CD8-positive, alpha-beta memory T cell (primary cell): ENCODE results near the gene SORCS1. TPM values are rescaled to one million over a fixed set of nuclear protein-coding genes. Genes with fewer than 3 reads are reported as not detected.

Experiments used
- CTCF ChIA-PET: fragments of 350-600 bp; sonication (Branson Sonifier 250); formaldehyde crosslinking; loops from one replicate; lab custom pipeline; 2021; ENCODE audit warnings: antibody characterized with exemption; lab: Charles Lee
- POLR2A ChIA-PET: fragments of 350-600 bp; sonication (Branson Sonifier 250); formaldehyde crosslinking; loops from one replicate; lab custom pipeline; 2021; ENCODE audit warnings: antibody characterized with exemption; lab: Charles Lee
- DNase-seq, 5 donors: peaks; one replicate each; pipeline versions ENCODE4 v3.0.0 to v3.0.0-alpha.2; 2020 to 2022; ENCODE audit warnings: mixed read lengths in 1 of 5
- H3K27ac ChIP-seq: one replicate; pipeline ENCODE4 v1.7.0; 2013; ENCODE audit warnings: low read depth, mild to moderate bottlenecking, low read length, moderate library complexity
- H3K27me3 ChIP-seq: 2 replicates; pipeline ENCODE4 v1.7.0; 2013; ENCODE audit warnings: low read length, mild to moderate bottlenecking; ENCODE audit not compliant: insufficient read depth, poor library complexity, severe bottlenecking
- H3K36me3 ChIP-seq: 2 replicates; pipeline ENCODE4 v1.7.0; 2013; ENCODE audit warnings: mild to moderate bottlenecking, low read length, moderate library complexity; ENCODE audit not compliant: insufficient read depth
- H3K4me1 ChIP-seq: 2 replicates; pipeline ENCODE4 v1.7.0; 2013; ENCODE audit warnings: mild to moderate bottlenecking, low read length, moderate library complexity; ENCODE audit not compliant: insufficient read depth
- H3K4me3 ChIP-seq: 2 replicates; pipeline ENCODE4 v1.7.0; 2013; ENCODE audit warnings: mild to moderate bottlenecking, low read length
- H3K9me3 ChIP-seq: 2 replicates; pipeline ENCODE4 v1.7.0; 2013; ENCODE audit warnings: mild to moderate bottlenecking, low read length
- H3K27ac Mint-ChIP-seq, 8 donors: one replicate each; pipeline ENCODE4 v1.8.0; 2020 to 2021; ENCODE audit warnings: mixed read lengths in 8 of 8, mild to moderate bottlenecking in 6 of 8, inconsistent platforms in 3 of 8, moderate library complexity in 3 of 8
- H3K27me3 Mint-ChIP-seq, 2 donors: one replicate each; pipeline ENCODE4 v1.8.0; 2020 to 2021; ENCODE audit warnings: mixed read lengths in 2 of 2, mild to moderate bottlenecking in 1 of 2, moderate library complexity in 1 of 2
- H3K36me3 Mint-ChIP-seq, 3 donors: one replicate each; pipeline ENCODE4 v1.8.0; 2020 to 2021; ENCODE audit warnings: mixed read lengths in 3 of 3, inconsistent platforms in 1 of 3, mild to moderate bottlenecking in 1 of 3
- H3K4me1 Mint-ChIP-seq, 3 donors: one replicate each; pipeline ENCODE4 v1.8.0; 2020 to 2021; ENCODE audit warnings: mixed read lengths in 3 of 3, inconsistent platforms in 1 of 3, mild to moderate bottlenecking in 1 of 3
- H3K4me3 Mint-ChIP-seq, 7 donors: one replicate each; pipeline ENCODE4 v1.8.0; 2020 to 2021; ENCODE audit warnings: mixed read lengths in 7 of 7, mild to moderate bottlenecking in 6 of 7, moderate library complexity in 4 of 7, inconsistent platforms in 2 of 7
- H3K9me3 Mint-ChIP-seq, 5 donors: one replicate each; pipeline ENCODE4 v1.8.0; 2020 to 2022; ENCODE audit warnings: mixed read lengths in 5 of 5, mild to moderate bottlenecking in 3 of 5, moderate library complexity in 2 of 5, inconsistent platforms in 1 of 5
- polyA plus RNA-seq: library from polyadenylated mRNA; unstranded; fragments of 300-500 nt; fragmentation: Illumina TruSeq; gene quantifications from one replicate; pipeline ENCODE4 v1.2.3, GENCODE V29; 2021
- total RNA-seq, 2 experiments: library from RNA; stranded (reverse); gene quantifications; one replicate each; pipeline ENCODE4 v1.2.3, GENCODE V29; 2021

Gene SORCS1
- total and polyA plus RNA-seq, 3 experiments from 2014 or later: not detected

- Mint-ChIP-seq H3K36me3 (peaks cover 0 to 1% (median 0%) of the 10 kb centered on the region in 3 donors), H3K27me3 (no peaks in the 10 kb centered on the region), H3K9me3 (peaks cover 3 to 14% (median 9%) of the 10 kb centered on the region in 5 donors)
Observed at GRCh38 chr10:106680061-106680460, 484.4 kb downstream of the SORCS1 start.

GRCh38 chr10:106679314-106679713 lies 485.2 kb downstream of the SORCS1 start:
- Histone ChIP-seq H3K27me3 (no peaks in the 10 kb centered on the region), H3K4me1 (no peaks in the 10 kb centered on the region), H3K9me3 (no peaks in the 10 kb centered on the region), H3K4me3 (no peak overlapping the region), H3K36me3 (no peaks in the 10 kb centered on the region), H3K27ac (no peak overlapping the region)
- POLR2A ChIA-PET: no interaction called here
- Mint-ChIP-seq H3K27ac (no peak overlapping the region), H3K4me1 (no peaks in the 10 kb centered on the region), H3K36me3 (peaks cover 0 to 1% (median 0%) of the 10 kb centered on the region in 3 donors), H3K9me3 (peaks cover 3 to 18% (median 8%) of the 10 kb centered on the region in 5 donors), H3K4me3 (no peak overlapping the region), H3K27me3 (no peaks in the 10 kb centered on the region)
- CTCF ChIA-PET: no interaction called here
- no peak for DNase-seq

More at GRCh38 chr10:106680061-106680460, 484.4 kb downstream of the SORCS1 start:
- no peak overlapping the region for H3K27ac ChIP-seq
- no peaks in the 10 kb centered on the region for H3K9me3 ChIP-seq
- H3K27me3 ChIP-seq: no peaks in the 10 kb centered on the region
- Mint-ChIP-seq H3K4me3 (no peak overlapping the region), H3K4me1 (no peaks in the 10 kb centered on the region), H3K27ac (no peak overlapping the region)
- ChIA-PET POLR2A (no interaction called here), CTCF (no interaction called here)
- no peak overlapping the region for H3K4me3 ChIP-seq
- no peaks in the 10 kb centered on the region for H3K4me1 ChIP-seq
- H3K36me3 ChIP-seq: no peaks in the 10 kb centered on the region
- no peak for DNase-seq

GRCh38 chr10:106672517-106673175 lies 491.9 kb downstream of the SORCS1 start:
- no peaks in the 10 kb centered on the region for H3K4me1 ChIP-seq
- no peaks in the 10 kb centered on the region for H3K36me3 ChIP-seq
- H3K4me1 Mint-ChIP-seq: no peaks in the 10 kb centered on the region
- no peaks in the 10 kb centered on the region for H3K9me3 ChIP-seq
- ChIA-PET POLR2A (no interaction called here), CTCF (no interaction called here)
- no peak overlapping the region for H3K4me3 ChIP-seq
- H3K27ac Mint-ChIP-seq: no peak overlapping the region
- no peak overlapping the region for H3K4me3 Mint-ChIP-seq
- no peaks in the 10 kb centered on the region for H3K27me3 ChIP-seq
- H3K36me3 Mint-ChIP-seq: no peaks in the 10 kb centered on the region
- H3K27me3 Mint-ChIP-seq: no peaks in the 10 kb centered on the region
- H3K27ac ChIP-seq: no peak overlapping the region
- H3K9me3 Mint-ChIP-seq: peaks cover 6 to 17% (median 9%) of the 10 kb centered on the region in 5 donors
- no peak for DNase-seq

- Histone ChIP-seq H3K9me3 (no peaks in the 10 kb centered on the region), H3K36me3 (no peaks in the 10 kb centered on the region), H3K27me3 (no peaks in the 10 kb centered on the region), H3K4me1 (no peaks in the 10 kb centered on the region), H3K27ac (no peak overlapping the region), H3K4me3 (no peak overlapping the region)
- Mint-ChIP-seq H3K9me3 (peaks cover 0 to 18% (median 3%) of the 10 kb centered on the region in 5 donors), H3K27ac (no peak overlapping the region), H3K36me3 (no peaks in the 10 kb centered on the region), H3K27me3 (no peaks in the 10 kb centered on the region), H3K4me3 (no peak overlapping the region), H3K4me1 (no peaks in the 10 kb centered on the region)
- CTCF ChIA-PET: no interaction called here
- POLR2A ChIA-PET: no interaction called here
- no peak for DNase-seq
Observed at GRCh38 chr10:106661767-106662140, 502.8 kb downstream of the SORCS1 start.

GRCh38 chr10:106661133-106661766 lies 503.3 kb downstream of the SORCS1 start:
- peaks cover 0 to 18% (median 3%) of the 10 kb centered on the region in 5 donors for H3K9me3 Mint-ChIP-seq
- H3K27ac Mint-ChIP-seq: no peak overlapping the region
- Histone ChIP-seq H3K27ac (no peak overlapping the region), H3K4me1 (no peaks in the 10 kb centered on the region), H3K9me3 (no peaks in the 10 kb centered on the region), H3K27me3 (no peaks in the 10 kb centered on the region), H3K4me3 (no peak overlapping the region), H3K36me3 (no peaks in the 10 kb centered on the region)
- no peaks in the 10 kb centered on the region for H3K4me1 Mint-ChIP-seq
- ChIA-PET POLR2A (no interaction called here), CTCF (no interaction called here)
- no peaks in the 10 kb centered on the region for H3K36me3 Mint-ChIP-seq
- H3K4me3 Mint-ChIP-seq: no peak overlapping the region
- H3K27me3 Mint-ChIP-seq: no peaks in the 10 kb centered on the region
- no peak for DNase-seq

GRCh38 chr10:106660550-106660949 lies 504.0 kb downstream of the SORCS1 start:
- no peak overlapping the region for H3K27ac ChIP-seq
- H3K4me3 Mint-ChIP-seq: no peak overlapping the region
- H3K4me3 ChIP-seq: no peak overlapping the region
- H3K27ac Mint-ChIP-seq: no peak overlapping the region
- H3K4me1 Mint-ChIP-seq: no peaks in the 10 kb centered on the region
- no peaks in the 10 kb centered on the region for H3K4me1 ChIP-seq
- no peaks in the 10 kb centered on the region for H3K9me3 ChIP-seq
- no peaks in the 10 kb centered on the region for H3K36me3 ChIP-seq
- H3K36me3 Mint-ChIP-seq: no peaks in the 10 kb centered on the region
- H3K27me3 ChIP-seq: no peaks in the 10 kb centered on the region
- peaks cover 0 to 18% (median 3%) of the 10 kb centered on the region in 5 donors for H3K9me3 Mint-ChIP-seq
- no peaks in the 10 kb centered on the region for H3K27me3 Mint-ChIP-seq
- CTCF ChIA-PET: no interaction called here
- no peak for DNase-seq
- POLR2A ChIA-PET: no interaction called here

- Mint-ChIP-seq H3K27me3 (no peaks in the 10 kb centered on the region), H3K27ac (no peak overlapping the region), H3K4me3 (no peak overlapping the region), H3K9me3 (peaks cover 0 to 6% (median 2%) of the 10 kb centered on the region in 5 donors), H3K36me3 (no peaks in the 10 kb centered on the region), H3K4me1 (no peaks in the 10 kb centered on the region)
- H3K36me3 ChIP-seq: no peaks in the 10 kb centered on the region
- no peak overlapping the region for H3K4me3 ChIP-seq
- no peak overlapping the region for H3K27ac ChIP-seq
- ChIA-PET CTCF (no interaction called here), POLR2A (no interaction called here)
- H3K27me3 ChIP-seq: no peaks in the 10 kb centered on the region
- no peaks in the 10 kb centered on the region for H3K4me1 ChIP-seq
- H3K9me3 ChIP-seq: no peaks in the 10 kb centered on the region
- DNase-seq: no peak
Observed at GRCh38 chr10:106655636-106656035, 508.9 kb downstream of the SORCS1 start.

- ChIA-PET CTCF (no interaction called here), POLR2A (no interaction called here)
- peaks cover 0 to 6% (median 0%) of the 10 kb centered on the region in 5 donors for H3K9me3 Mint-ChIP-seq
- H3K27ac Mint-ChIP-seq: no peak overlapping the region
- no peaks in the 10 kb centered on the region for H3K4me1 ChIP-seq
- H3K4me1 Mint-ChIP-seq: no peaks in the 10 kb centered on the region
- no peaks in the 10 kb centered on the region for H3K36me3 ChIP-seq
- no peaks in the 10 kb centered on the region for H3K9me3 ChIP-seq
- H3K27me3 Mint-ChIP-seq: no peaks in the 10 kb centered on the region
- no peaks in the 10 kb centered on the region for H3K27me3 ChIP-seq
- no peak for DNase-seq
- H3K36me3 Mint-ChIP-seq: no peaks in the 10 kb centered on the region
- H3K4me3 ChIP-seq: no peak overlapping the region
- no peak overlapping the region for H3K27ac ChIP-seq
- no peak overlapping the region for H3K4me3 Mint-ChIP-seq
Observed at GRCh38 chr10:106655165-106655564, 509.3 kb downstream of the SORCS1 start.
